HUES48 (cell line): ENCODE data around the gene S1PR4.
"Not testable (repeated sequence)": the region's sequence is repeated elsewhere in the genome, so short reads cannot be mapped to it uniquely, and the experiment has no call there.

ENCODE experiments used
- H3K27ac ChIP-seq: one replicate; pipeline ENCODE4 v1.7.0; 2013; ENCODE audit warnings: low read depth, low read length, inconsistent platforms
- H3K27me3 ChIP-seq: 2 replicates; pipeline ENCODE4 v1.6.1; 2013; ENCODE audit warnings: mild to moderate bottlenecking, low read length; ENCODE audit not compliant: control insufficient read depth, insufficient read depth
- H3K36me3 ChIP-seq: 2 replicates; pipeline ENCODE4 v1.6.1; 2013; ENCODE audit warnings: low read length; ENCODE audit not compliant: control insufficient read depth, insufficient read depth
- H3K4me1 ChIP-seq: 2 replicates; pipeline ENCODE4 v1.6.1; 2013; ENCODE audit warnings: mild to moderate bottlenecking, low read length; ENCODE audit not compliant: control insufficient read depth, insufficient read depth
- H3K4me3 ChIP-seq: 2 replicates; pipeline ENCODE4 v1.5.1; 2013; ENCODE audit warnings: mild to moderate bottlenecking, low read depth, low read length
- H3K9ac ChIP-seq: 2 replicates; pipeline ENCODE4 v1.6.1; 2013; ENCODE audit warnings: mild to moderate bottlenecking, low read depth, low read length, moderate library complexity
- H3K9me3 ChIP-seq: 2 replicates; pipeline ENCODE4 v1.6.1; 2013; ENCODE audit warnings: low read length; ENCODE audit not compliant: control insufficient read depth, insufficient read depth

Gene S1PR4

GRCh38 chr19:3201072-3201700 lies 22.6 kb downstream of the S1PR4 start:
- Histone ChIP-seq H3K27me3 (no peaks in the 10 kb centered on the region), H3K4me3 (no peak overlapping the region), H3K36me3 (peaks cover 52% of the 10 kb centered on the region), H3K4me1 (no peaks in the 10 kb centered on the region), H3K9me3 (no peaks in the 10 kb centered on the region), H3K27ac (no peak overlapping the region), H3K9ac (no peak overlapping the region)

GRCh38 chr19:3201911-3202310 lies 23.3 kb downstream of the S1PR4 start:
- H3K27ac ChIP-seq: no peak overlapping the region
- peaks cover 52% of the 10 kb centered on the region for H3K36me3 ChIP-seq
- no peaks in the 10 kb centered on the region for H3K9me3 ChIP-seq
- H3K27me3 ChIP-seq: no peaks in the 10 kb centered on the region
- H3K9ac ChIP-seq: no peak overlapping the region
- H3K4me3 ChIP-seq: no peak overlapping the region
- no peaks in the 10 kb centered on the region for H3K4me1 ChIP-seq

GRCh38 chr19:3202346-3202745 lies 23.8 kb downstream of the S1PR4 start:
- Histone ChIP-seq H3K27me3 (no peaks in the 10 kb centered on the region), H3K9me3 (no peaks in the 10 kb centered on the region), H3K4me3 (no peak overlapping the region), H3K9ac (no peak overlapping the region), H3K4me1 (no peaks in the 10 kb centered on the region), H3K36me3 (peaks cover 54% of the 10 kb centered on the region), H3K27ac (no peak overlapping the region)

- peaks cover 58% of the 10 kb centered on the region for H3K36me3 ChIP-seq
- H3K27ac ChIP-seq, H3K4me1 ChIP-seq, H3K9me3 ChIP-seq, H3K4me3 ChIP-seq, H3K9ac ChIP-seq, H3K27me3 ChIP-seq: not testable (repeated sequence)
Measured at GRCh38 chr19:3202895-3203294, 24.3 kb downstream of the S1PR4 start.

- Histone ChIP-seq H3K27ac (no peak overlapping the region), H3K36me3 (peaks cover 63% of the 10 kb centered on the region)
Measured at GRCh38 chr19:3203805-3204645, 25.5 kb downstream of the S1PR4 start.

GRCh38 chr19:3204646-3205275 lies 26.2 kb downstream of the S1PR4 start:
- Histone ChIP-seq H3K4me3 (no peak overlapping the region), H3K27ac (no peak overlapping the region), H3K9ac (no peak overlapping the region), H3K4me1 (no peaks in the 10 kb centered on the region), H3K27me3 (no peaks in the 10 kb centered on the region), H3K36me3 (peaks cover 62% of the 10 kb centered on the region), H3K9me3 (no peaks in the 10 kb centered on the region)

More at GRCh38 chr19:3203805-3204645, 25.5 kb downstream of the S1PR4 start:
- Histone ChIP-seq H3K4me1 (no peaks in the 10 kb centered on the region), H3K9me3 (no peaks in the 10 kb centered on the region), H3K9ac (no peak overlapping the region), H3K27me3 (no peaks in the 10 kb centered on the region), H3K4me3 (no peak overlapping the region)

- H3K27ac ChIP-seq: no peak overlapping the region
- no peak overlapping the region for H3K9ac ChIP-seq
- H3K27me3 ChIP-seq: no peaks in the 10 kb centered on the region
- no peak overlapping the region for H3K4me3 ChIP-seq
- no peaks in the 10 kb centered on the region for H3K9me3 ChIP-seq
- peaks cover 3% of the 10 kb centered on the region; the same call in 1 of the 2 replicates for H3K4me1 ChIP-seq
- H3K36me3 ChIP-seq: peaks cover 58% of the 10 kb centered on the region
Measured at GRCh38 chr19:3206216-3206953, 27.8 kb downstream of the S1PR4 start.

- H3K27ac ChIP-seq: no peak overlapping the region
- no peak overlapping the region for H3K4me3 ChIP-seq
- H3K9me3 ChIP-seq: no peaks in the 10 kb centered on the region
- H3K36me3 ChIP-seq: peaks cover 52% of the 10 kb centered on the region
- peaks cover 3% of the 10 kb centered on the region; the same call in 1 of the 2 replicates for H3K4me1 ChIP-seq
- no peaks in the 10 kb centered on the region for H3K27me3 ChIP-seq
- no peak overlapping the region for H3K9ac ChIP-seq
Measured at GRCh38 chr19:3207461-3208242, 29.1 kb downstream of the S1PR4 start.

GRCh38 chr19:3208317-3209207 lies 30.0 kb downstream of the S1PR4 start:
- Histone ChIP-seq H3K36me3 (peaks cover 48% of the 10 kb centered on the region), H3K4me3 (no peak overlapping the region), H3K27me3 (no peaks in the 10 kb centered on the region), H3K4me1 (peaks cover 3% of the 10 kb centered on the region; the same call in 1 of the 2 replicates), H3K9me3 (no peaks in the 10 kb centered on the region), H3K27ac (no peak overlapping the region), H3K9ac (no peak overlapping the region)
